ENCODE measurements around the gene ITPR3. TPM values are rescaled to one million over a fixed set of nuclear protein-coding genes. Genes with fewer than 3 reads are reported as not detected.

ITPR3 gene
- total RNA-seq, 4 donors from 2014 or later: 76.8 to 101 (median 93.9) TPM

DNA sequence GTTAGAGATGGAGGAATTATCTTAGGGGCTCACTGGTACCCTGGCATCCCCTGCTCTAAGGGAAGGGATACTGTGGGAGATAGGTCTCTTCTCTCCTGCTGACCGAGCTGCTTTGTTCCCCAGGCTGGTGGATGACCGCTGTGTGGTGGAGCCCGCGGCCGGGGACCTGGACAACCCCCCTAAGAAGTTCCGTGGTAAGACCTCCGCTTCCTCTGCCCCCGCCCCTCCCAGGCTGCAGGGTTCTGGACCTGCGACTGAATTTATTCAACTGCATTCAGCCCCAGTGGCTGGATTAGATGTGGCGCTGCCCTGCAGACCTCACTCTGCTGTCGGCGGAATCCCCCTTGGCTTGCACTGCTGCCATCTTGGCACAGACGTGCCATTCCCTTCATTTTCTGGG, 19.2 kb downstream of the ITPR3 start:
- Histone ChIP-seq H3K4me1 (peaks cover 0 to 64% (median 37%) of the 10 kb centered on the region in 4 donors), H3K27me3 (no peaks in the 10 kb centered on the region), H3K27ac (peak overlapping the region in 3 of 4 donors; percentile 29 to 83 (median 72)), H3K36me3 (peaks cover 0 to 14% (median 0%) of the 10 kb centered on the region in 3 donors), H3K9me3 (no peaks in the 10 kb centered on the region), H3K4me3 (no peak overlapping the region)
- 42 to 57% methylated on average over 5 to 13 of the region's 13 CpGs for WGBS, 2 donors
- DNase-seq (ENCODE audit: low spot score in 2 of 2): no peak
- TF ChIP-seq, protein P1, sequence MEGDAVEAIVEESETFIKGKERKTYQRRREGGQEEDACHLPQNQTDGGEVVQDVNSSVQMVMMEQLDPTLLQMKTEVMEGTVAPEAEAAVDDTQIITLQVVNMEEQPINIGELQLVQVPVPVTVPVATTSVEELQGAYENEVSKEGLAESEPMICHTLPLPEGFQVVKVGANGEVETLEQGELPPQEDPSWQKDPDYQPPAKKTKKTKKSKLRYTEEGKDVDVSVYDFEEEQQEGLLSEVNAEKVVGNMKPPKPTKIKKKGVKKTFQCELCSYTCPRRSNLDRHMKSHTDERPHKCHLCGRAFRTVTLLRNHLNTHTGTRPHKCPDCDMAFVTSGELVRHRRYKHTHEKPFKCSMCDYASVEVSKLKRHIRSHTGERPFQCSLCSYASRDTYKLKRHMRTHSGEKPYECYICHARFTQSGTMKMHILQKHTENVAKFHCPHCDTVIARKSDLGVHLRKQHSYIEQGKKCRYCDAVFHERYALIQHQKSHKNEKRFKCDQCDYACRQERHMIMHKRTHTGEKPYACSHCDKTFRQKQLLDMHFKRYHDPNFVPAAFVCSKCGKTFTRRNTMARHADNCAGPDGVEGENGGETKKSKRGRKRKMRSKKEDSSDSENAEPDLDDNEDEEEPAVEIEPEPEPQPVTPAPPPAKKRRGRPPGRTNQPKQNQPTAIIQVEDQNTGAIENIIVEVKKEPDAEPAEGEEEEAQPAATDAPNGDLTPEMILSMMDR (IDR thresholded peaks at IDR 0.05): no peak
- TF ChIP-seq POLR2A (IDR thresholded peaks at IDR 0.05) (no peak), EP300 (IDR thresholded peaks at IDR 0.05) (no peak)

DNA sequence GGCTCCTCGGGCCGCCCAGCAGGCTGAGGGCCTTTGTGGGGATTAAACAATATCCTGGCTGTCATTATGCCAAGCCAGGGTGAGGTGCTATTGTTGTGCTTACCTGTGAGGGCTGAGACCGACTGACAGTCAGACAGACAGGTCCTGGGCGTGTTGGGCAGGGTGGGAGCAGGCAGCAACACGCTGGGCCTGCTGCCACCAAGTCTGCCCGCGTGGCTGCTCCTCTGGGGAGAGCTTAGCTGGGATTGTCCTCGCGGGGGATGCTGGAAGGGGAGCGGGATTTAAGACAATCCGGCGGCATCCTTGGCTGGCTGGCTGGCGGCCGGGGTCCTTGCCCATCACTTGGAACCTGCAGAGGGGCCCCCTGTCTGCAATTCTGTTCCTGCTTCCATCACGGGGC, 20.0 kb downstream of the ITPR3 start:
- Histone ChIP-seq H3K27me3 (no peaks in the 10 kb centered on the region), H3K27ac (peak overlapping the region; percentile 55 to 83 (median 66)), H3K9me3 (no peaks in the 10 kb centered on the region), H3K36me3 (peaks cover 0 to 22% (median 0%) of the 10 kb centered on the region in 3 donors), H3K4me3 (no peak overlapping the region), H3K4me1 (peaks cover 0 to 59% (median 37%) of the 10 kb centered on the region in 4 donors)
- no peak for DNase-seq (ENCODE audit: low spot score in 2 of 2)
- 55 to 57% methylated on average over 14 to 15 of the region's 15 CpGs for WGBS, 2 donors
- TF ChIP-seq POLR2A (IDR thresholded peaks at IDR 0.05) (no peak), EP300 (IDR thresholded peaks at IDR 0.05) (no peak)
- TF ChIP-seq, protein P1 (IDR thresholded peaks at IDR 0.05): no peak

DNA sequence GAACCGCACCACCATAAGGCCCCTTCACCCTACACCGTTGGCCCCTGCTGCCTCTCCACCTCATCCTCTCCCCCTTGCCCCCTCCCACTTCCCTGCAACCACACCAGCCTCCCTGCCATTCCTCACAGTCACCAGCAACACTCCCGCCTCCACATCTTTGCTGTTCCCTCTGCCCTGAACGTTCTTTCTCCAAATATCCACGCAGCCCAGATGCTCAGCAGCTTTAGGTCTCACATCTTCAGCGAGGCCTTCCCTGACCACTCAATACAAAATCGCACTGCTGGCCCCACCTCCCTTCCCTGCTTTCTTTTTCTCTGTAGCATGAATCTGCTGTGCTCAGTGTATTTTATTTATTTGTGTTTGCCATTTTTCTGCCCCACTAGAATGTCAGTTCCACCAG, 20.5 kb downstream of the ITPR3 start:
- DNase-seq (ENCODE audit: low spot score in 2 of 2): no peak
- Histone ChIP-seq H3K4me1 (peaks cover 0 to 55% (median 37%) of the 10 kb centered on the region in 4 donors), H3K4me3 (no peak overlapping the region), H3K9me3 (no peaks in the 10 kb centered on the region), H3K36me3 (peaks cover 0 to 25% (median 0%) of the 10 kb centered on the region in 3 donors), H3K27me3 (no peaks in the 10 kb centered on the region), H3K27ac (peak overlapping the region; percentile 55 to 83 (median 66))
- WGBS, 2 donors: 49 to 51% methylated on average over 7 of the region's 7 CpGs
- no peak for TF ChIP-seq EP300 (IDR thresholded peaks at IDR 0.05)
- TF ChIP-seq, protein P1 (IDR thresholded peaks at IDR 0.05): no peak
- TF ChIP-seq POLR2A (IDR thresholded peaks at IDR 0.05): no peak

DNA sequence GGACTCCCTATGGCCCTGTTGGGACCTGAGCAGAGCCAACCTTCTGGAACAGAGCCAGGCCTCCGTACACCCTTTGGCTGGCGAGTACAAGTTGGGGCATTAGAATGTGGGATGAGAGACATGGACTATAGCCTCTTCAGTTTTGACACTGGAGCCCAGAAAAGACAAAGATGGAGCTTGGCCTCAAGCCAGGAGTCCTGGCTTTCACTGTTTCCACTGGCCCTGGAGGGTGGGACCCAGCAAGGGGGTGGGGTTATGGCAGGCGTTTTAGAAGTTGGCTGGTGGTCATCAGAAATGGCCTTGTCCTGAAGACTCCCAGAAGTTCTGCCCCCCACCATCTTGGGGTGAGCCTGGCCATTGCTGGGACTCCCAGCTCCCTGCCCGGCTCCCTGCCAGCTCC, 21.8 kb downstream of the ITPR3 start:
- no peak for DNase-seq (ENCODE audit: low spot score in 2 of 2)
- peak overlapping the region; percentile 30 to 83 (median 66) for H3K27ac ChIP-seq
- no peaks in the 10 kb centered on the region for H3K27me3 ChIP-seq
- WGBS, 2 donors: 19 to 44% methylated on average over 4 of the region's 4 CpGs
- H3K36me3 ChIP-seq: peaks cover 0 to 33% (median 0%) of the 10 kb centered on the region in 3 donors
- no peak for TF ChIP-seq POLR2A (IDR thresholded peaks at IDR 0.05)
- TF ChIP-seq EP300 (IDR thresholded peaks at IDR 0.05): no peak
- TF ChIP-seq, protein P1 (IDR thresholded peaks at IDR 0.05): no peak
- no peak overlapping the region for H3K4me3 ChIP-seq
- peaks cover 0 to 47% (median 37%) of the 10 kb centered on the region in 4 donors for H3K4me1 ChIP-seq
- H3K9me3 ChIP-seq: no peaks in the 10 kb centered on the region

DNA sequence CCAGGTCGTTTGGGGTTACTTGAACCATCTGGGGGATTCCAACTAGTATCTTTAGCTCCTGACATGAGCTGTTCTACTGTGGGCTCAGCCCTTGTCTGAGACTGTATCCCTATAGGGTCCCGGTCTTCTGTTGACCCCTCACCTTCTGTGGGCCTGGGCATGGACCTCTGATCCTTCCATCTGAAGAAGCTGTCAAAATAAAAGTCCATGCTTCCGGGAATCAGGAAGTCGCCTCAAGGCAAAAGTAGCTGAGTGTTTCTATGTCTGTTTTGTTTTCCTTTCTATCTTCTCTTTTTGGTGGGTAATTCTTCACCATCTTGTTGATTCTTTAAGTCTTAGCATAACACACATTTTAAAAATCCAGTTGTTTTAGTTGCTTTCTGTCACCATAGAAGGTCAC, 30.3 kb downstream of the ITPR3 start:
- DNase-seq (ENCODE audit: low spot score in 2 of 2): no peak
- Histone ChIP-seq H3K4me3 (no peak overlapping the region), H3K9me3 (no peaks in the 10 kb centered on the region), H3K4me1 (peaks cover 0 to 50% (median 0%) of the 10 kb centered on the region in 4 donors), H3K36me3 (peaks cover 0 to 48% (median 4%) of the 10 kb centered on the region in 3 donors), H3K27me3 (no peaks in the 10 kb centered on the region), H3K27ac (peak overlapping the region in 2 of 4 donors; percentile 45 to 52)
- 42% methylated on average over 4 of the region's 4 CpGs for WGBS, 2 donors
- TF ChIP-seq EP300 (IDR thresholded peaks at IDR 0.05) (no peak), POLR2A (IDR thresholded peaks at IDR 0.05) (no peak)
- TF ChIP-seq, protein P1 (IDR thresholded peaks at IDR 0.05): no peak
